ENCODE measurements around the gene FXYD3.

GRCh38 chr19:35077411-35078223, 38.0 kb upstream of the FXYD3 start:
- TF ChIP-seq EP300 (IDR thresholded peaks at IDR 0.05), result no peak
- TF ChIP-seq CTCF (IDR thresholded peaks at IDR 0.05), result no peak

All from gastroesophageal sphincter (tissue), 3 donors.